OCI-M2 (cell line): ENCODE results near the gene VDAC2.
"Not testable (repeated sequence)": the region's sequence is repeated elsewhere in the genome, so short reads cannot be mapped to it uniquely, and the experiment has no call there.

Source experiments
- DNase-seq: peaks from one replicate; lab custom pipeline; 2025; ENCODE audit not compliant: unreplicated experiment; lab: John Stamatoyannopoulos, UW

VDAC2 gene, protein sequence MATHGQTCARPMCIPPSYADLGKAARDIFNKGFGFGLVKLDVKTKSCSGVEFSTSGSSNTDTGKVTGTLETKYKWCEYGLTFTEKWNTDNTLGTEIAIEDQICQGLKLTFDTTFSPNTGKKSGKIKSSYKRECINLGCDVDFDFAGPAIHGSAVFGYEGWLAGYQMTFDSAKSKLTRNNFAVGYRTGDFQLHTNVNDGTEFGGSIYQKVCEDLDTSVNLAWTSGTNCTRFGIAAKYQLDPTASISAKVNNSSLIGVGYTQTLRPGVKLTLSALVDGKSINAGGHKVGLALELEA

DNA sequence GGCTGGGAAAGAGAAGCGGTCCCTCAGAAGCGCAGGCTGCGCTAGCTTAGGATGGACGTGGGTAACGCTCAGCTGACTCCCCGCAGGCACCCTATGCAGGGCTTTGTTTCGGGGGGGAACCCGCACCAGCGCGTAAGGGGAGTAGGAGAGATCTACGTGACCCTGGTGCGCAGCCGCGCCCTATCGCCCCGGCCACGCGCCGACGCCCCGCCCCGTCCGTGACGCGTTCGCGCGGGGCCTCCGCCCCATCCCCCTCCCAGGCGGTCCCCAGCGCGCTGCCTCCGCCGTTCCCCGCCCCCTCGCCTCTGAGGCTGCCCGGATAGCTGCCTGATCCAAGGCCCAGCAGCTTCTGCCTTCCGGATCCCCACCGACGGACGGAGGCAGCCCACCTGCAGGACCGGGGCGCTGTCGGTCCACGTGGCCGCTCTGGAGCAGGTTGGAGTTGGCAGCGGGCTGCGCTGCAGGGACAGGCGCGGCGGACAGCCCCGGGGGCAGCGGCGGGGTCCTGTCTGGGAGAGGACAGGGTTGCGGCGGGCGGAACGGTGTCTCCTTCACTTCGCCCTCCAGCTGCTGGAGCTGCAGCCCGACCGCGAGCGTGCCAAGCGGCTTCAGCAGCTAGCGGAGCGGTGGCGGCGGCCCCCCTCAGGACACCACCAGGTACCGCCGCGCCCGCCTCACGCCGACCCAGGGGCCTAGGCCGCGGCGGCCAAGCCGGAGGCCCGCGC, at the start of gene VDAC2:
Gene VDAC2 (plus strand): TSS at position 515 of the 725 bp plus-strand sequence. CDS start 363 bp downstream, outside the sequence.
- peak; percentile 69 for DNase-seq

DNA sequence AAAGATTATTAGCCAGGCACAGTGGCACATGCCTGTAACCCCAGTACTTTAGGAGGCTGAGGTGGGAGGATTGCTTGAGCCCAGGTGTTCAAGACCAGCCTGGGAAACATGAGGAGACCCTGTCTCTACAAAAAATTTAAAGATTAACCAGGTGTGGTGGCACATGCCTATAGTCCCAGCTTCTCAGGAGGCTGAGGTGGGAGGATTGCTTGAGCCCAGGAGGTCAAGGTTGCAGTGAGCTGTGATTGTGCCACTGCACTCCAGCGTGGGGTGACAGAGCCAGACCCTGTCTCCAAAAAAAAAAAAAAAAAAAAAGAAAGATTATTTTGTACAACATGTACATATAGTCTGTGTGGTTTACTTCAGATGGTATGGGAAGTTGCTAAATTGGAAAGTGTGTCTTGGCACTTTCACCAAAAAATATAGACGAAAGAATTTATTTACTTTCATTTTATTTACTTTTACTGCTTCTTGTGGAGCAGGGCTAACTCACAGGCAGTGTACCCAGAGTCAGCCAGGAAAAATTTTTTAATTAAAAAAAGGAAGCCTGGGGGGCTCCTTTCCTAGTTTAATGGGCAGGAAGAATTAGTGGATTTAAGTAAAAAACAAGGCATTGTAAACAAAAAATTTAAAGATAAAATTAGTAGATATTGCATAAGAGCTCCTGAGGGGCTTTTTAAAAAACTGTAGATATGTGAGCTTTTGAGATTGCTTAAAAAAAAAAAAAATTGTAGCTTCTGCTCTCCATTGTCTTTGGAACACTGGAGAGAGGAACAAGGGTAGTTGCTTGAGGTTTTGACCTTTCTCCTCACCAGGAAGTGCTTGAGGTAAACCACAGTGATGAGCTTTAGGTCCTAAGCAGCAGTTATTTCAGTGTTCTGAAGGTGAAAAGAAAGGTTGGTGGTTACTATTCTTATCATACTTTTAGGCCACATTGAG, 44.6 kb upstream of the VDAC2 start:
- no peak for DNase-seq

DNA sequence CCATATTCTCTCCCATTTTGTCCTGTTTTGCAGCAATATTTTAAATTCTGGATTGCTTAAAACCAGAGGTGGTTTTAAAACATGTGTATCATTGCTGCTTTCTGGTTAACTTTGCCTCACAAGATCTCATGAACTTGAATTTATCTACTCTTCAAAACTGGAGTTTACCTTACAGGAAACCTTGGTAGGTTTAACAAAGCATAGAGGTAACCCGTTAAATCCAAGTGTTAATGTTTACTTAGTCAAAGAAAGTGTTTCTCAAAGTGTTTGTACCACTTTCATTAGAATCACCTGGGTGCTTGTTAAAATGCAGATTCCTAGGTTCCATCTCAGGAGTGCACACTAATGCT, 44.0 kb upstream of the VDAC2 start:
- DNase-seq: no peak

DNA sequence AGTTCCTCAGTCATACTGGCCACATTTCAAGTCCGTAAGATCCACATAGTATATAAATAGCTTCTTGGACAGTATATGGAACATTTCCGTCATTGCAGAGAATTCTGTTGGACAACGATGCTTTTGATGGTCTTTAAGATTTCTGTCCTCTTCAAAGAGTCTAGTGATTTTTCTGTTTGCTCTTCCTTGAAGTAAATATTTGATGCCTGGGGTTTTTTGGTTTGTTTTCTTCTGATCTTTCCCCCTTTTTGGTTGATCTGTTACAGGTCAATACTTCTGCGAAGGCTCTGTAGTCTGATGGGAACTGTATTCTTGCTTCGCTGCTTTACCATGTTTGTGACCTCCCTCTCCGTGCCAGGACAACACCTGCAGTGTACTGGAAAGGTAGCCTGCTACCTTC, 42.3 kb upstream of the VDAC2 start:
- no peak for DNase-seq

DNA sequence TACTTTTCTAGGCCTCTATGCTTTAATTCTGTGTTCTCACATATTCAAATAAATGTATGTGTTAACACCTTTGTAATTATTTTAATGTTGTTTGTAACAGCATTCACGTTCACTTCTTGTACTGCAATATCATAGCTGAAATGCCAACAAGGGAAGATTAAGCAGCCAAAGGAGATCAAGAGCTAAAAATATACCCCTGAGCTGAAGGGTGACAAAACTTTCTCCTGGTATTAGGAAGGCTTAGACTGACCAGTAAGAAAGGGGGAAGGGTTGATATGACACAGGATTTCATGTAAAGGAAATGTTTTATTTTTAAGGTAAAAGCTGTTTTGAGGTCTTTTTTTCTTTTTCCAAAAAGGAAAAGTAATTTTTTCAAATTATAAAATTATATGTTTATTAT, 40.4 kb upstream of the VDAC2 start:
- no peak for DNase-seq

DNA sequence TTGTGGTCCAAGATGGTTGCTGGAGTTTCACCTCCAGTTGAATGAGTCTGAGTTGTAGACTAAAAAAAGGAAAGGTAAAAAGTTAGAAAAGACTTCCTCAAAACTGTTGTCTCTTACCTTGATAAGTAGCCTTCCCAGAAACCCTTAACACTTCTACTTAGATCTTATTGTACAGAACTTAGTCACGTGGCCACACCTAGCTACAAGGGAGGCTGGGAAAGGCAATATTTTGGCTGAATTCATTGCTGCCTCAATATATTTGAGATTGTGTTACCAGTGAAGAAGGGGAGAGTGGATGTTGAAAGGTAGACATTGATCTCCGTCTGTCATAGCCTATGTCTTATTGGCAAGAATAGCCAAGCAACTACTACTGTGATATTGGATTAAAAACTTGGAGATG, 35.5 kb upstream of the VDAC2 start:
- no peak for DNase-seq

DNA sequence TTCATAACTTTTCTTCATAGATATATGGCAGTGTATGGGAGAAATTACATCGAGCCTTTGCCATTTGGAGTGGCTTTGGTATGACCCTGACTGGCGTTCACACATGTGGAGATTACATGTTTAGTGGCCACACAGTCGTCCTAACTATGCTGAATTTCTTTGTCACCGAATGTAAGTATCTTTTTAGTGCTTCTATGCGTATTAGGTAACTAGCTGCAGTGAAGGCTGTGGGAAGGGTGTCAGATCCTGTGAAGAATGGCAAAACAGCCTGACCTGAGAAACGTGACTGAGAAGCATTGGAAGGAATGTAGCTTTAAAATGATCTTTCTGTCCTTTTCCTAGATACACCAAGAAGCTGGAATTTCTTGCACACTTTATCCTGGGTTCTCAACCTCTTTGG, 34.5 kb upstream of the VDAC2 start:
- DNase-seq: no peak

DNA sequence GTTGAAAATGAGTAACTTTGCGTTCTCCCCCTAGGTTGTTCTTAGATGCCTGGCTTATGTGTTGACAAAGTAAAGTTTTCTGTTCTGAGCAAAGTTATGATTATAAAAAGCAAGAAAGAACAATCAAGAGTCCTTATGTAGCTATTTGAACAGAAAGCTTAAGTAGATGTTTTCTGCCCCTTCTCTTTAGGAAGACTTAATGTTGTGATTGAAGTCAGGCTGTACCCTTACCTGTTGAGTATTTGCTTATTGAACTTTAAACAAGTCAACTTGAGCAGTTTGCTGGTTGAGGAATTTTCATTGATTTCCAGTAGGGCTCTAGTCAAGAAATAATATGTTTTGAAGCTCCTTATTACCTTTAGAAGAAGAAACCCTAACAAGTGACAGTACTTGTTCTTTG, 33.9 kb upstream of the VDAC2 start:
- no peak for DNase-seq

DNA sequence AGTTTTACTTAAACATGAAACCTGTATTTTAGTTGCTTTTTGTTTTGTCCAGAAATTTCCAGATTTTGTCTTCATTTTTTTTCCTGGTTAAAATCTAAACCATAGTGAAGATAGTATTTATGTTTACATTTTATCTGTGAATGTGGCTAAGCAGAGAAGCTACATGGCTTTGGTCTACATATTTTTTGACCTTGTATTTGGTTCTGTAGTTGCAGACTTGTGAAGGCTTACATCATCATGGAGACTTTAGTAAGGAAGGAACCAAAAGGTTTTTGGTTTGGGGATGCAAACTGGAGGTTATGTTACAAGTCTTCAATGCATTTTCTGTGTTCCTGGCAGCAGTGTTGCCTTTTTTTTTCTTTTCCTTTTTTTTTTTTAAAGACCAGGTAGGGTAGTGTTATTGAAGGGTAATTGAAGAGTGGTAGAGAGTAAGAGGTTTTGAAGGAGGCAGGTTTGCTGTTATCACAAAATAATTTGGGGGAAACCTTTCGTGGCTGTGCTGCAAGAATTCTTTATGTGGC, 30.9 kb upstream of the VDAC2 start:
- DNase-seq: no peak

DNA sequence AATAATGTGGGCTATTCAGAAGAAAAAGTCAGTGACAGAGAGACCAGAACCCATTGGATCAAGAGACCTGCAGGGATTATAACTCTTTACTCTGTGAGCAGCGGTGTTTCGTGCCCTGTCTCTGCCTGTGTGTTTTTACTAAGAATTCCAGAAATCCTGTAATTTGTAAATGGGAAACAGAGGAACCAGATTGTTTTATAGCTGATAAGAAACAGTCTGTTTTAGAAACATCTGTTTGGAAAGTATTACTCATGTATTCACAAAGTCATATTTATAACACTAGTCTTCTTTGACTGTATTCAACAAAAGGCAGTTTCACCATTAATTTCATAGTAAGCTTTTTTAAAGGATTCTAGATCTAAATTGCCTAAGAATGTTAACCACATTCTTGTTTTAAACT, 30.0 kb upstream of the VDAC2 start:
- no peak for DNase-seq

DNA sequence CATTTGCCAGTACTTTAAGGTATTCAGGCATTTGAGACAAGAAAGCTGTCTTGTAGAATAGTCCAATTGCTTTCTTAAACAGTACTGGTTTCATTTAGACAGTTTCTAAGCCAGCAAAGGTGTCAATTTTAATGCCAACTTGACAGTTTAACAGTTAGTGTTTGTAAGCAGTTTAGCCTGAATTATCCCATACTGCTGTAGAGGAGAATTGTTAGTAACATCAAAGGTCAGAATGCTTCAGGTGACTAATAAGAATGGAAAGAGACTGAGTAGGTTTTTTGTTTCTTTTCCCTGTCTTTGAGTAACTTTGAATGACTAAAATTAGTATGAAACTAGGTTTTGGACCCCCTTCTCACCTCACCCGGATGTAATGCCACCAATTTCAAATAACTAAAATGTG, 29.5 kb upstream of the VDAC2 start:
- DNase-seq: no peak

DNA sequence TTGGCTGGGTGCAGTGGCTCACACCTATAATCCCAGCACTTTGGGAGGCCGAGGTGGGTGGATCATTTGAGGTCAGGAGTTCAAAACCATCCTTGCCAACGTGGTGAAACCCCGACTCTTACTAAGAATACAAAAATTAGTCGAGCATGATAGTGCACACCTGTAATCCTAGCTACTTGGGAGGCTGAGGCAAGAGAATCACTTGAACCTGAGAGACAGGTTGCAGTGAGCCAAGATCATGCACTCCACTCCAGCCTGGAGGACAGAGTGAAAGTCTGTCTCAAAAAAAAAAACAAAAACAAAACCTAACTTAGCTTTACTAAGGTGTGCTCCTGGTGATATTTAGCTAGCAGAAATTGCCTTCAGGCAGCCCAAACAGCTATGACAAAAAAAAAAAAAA, 24.3 kb upstream of the VDAC2 start:
- no peak for DNase-seq

DNA sequence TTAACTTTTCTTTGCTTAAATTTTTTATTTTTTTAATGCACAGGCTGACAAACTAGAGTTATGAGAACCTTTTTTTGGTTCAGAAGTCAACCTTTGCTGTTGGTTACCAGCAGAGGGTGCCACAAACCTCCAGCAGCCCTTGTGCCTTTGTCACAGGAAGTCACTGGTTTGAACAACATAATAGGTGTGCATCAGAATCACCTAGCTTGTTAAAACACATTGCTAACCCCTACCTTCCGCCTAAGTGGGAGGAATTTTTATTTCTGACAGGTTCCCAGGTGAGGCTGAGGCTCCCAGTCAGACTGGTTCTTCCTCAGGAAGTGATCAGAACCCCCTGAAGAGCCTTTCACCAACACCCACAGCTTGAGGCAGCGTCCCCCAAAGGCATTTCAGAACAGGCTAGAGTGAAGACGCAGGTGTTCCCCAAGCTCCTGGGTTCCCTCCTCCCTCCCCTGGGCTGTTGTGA, 22.6 kb upstream of the VDAC2 start:
- DNase-seq: peak; percentile 8

DNA sequence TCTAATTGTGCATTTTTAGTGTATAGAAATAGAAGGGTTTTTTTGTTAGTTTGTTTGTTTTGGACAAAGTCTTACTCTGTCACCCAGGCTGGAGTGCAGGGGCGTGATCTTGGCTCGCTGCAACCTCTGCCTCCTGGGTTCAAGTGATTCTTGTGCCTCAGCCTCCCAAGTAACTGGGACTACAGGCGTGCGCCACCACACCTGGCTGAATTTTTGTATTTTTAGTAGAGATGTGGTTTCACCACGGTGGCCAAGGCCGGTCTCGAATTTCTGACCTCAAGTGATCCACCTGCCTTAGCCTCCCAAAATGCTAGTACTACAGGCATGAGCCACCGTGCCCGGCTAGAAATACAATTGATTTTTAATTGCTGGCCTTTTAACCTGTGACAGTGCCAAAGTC, 22.1 kb upstream of the VDAC2 start:
- DNase-seq: not testable (repeated sequence)

DNA sequence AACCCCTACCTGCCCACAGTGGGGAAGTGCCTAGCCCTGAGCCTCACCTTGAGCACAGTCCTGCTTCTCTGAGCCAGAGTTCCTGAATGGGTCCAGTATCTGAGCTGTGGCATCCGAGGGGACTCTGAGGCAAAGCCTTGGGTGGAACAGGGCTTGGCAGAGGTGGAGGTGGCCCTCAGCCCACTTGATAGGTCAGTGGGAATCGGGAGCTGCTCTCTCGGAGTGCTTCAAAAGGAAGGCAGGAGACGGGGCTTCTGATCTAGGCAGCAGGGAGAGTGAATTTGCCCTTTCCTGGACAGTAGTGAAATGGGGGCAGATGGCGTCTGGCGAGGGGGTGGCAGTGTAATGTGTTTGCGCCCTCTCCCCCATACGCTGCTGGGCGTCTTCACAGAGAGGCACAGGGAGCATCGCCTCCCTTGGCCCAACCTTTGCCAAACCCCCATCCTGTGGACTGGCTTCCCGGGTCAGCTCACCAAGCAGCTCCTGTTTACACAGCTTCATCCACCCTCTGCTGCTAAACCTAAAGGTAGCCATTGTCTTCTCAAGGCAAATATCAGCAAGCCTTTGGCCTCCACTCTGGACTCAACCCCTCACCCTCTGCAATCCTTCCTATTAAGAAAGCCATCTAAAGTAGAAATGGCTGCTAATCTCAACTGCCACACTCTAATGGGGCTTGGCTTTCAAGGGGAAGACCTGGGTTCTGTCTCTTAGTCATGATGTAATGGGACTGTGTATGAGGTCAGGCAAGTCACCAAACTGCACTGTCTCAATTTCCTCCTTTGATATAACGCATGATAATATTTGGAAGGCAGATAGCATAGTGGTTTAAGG, 21.1 kb upstream of the VDAC2 start:
- no peak for DNase-seq

DNA sequence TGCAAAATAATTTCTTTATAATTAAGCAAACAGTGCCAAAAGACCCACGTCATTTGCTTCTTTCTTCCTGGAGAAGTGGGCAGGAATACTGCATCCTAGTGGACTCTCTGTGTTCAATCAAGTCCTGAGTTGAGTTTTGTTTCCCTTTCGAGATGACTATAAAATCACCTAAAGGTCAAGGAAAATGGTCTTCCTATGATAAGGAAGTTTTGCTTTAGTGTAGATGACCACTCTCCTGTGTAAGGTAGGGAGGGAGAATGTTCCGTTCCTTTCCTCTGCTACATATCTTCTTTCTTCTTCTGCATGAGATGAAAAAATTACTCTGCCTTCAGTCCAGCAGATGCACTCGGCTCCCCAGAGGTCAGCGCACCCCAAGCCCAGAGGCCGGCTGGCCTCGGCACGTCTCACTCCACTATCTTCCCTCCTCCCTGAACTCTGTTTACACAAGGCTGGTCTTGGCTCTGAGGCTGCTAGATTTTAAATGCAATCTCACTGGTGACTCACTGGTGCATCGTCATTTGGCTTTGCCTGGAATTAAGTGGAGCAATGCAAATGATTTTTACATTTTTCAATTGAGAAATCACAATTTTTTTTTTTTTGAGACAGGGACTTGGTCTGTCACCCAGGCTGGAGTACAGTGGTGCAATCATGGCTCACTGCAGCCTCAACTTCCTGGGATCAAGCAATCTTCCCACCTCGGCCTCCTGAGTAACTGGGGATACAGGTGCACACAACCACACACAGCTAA, 18.6 kb upstream of the VDAC2 start:
- DNase-seq: no peak

DNA sequence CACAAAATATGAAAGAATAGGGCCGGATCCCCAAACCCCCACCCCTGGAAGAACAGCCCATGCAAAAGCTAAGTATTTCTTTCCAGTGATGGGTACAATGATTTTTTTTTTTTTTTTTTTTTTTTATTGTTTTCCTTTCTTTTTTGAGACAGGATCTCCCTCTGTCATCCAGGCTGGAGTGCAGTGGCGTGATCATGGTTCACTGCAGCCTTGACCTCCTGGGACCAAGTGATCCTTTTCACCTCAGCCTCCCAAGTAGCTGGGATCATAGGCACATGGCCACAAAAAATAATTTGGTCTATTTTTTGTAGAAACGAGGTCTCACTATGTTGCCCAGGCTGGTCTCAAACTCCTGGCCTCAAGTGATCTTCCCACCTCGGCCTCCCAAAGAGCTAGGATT, 16.0 kb upstream of the VDAC2 start:
- DNase-seq: not testable (repeated sequence)

DNA sequence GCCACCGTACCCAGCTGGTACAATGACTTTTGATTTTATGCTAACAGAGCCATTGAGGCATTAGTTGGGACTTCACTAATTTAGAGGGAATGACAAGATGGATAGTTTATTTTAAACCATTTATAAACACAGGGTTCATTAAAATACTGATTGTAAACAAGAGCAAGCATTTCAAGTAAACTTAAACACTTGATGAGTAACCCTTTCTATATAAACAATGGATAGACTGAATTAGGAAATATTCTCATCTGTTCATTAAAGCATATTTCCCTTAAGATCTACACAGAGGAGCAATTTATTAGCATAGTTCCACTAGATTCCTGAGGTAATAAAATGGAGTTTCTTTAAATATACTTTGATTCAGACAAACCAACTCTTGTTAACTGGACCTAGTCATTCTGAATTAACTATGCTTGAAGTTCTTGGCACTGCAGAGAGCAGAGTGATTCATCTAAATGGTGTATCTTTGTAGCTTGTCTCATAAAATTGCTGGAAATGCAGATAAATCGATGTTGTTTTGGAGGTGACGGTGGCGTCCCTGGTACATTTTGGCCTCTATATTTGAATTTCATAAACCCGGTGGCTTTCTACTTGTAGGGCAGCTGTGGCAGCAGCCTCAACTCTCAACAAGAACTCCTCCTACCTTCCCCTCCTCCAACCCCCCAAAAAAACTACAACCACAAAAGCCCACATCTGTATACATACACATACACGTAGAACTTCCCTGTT, 15.4 kb upstream of the VDAC2 start:
- DNase-seq: no peak

DNA sequence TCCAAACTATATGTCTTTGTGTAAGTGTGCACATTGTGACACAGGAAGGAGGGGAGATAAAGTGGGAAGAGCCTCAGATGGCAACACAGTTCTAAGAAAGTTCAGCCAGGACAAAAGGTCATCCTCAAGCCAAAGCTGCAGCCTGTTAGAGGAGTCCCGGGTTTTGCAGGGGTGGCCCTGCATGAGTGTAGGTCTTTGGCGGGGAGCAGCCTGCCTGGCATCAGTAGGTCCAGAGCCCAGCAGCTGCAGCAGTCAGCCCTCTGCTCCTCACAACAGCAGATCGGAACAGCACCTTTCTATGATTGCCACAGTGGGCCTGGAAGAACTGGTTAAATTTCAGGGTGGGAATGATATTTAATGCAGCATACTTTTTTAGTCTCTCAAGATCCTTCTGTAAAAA, 13.5 kb upstream of the VDAC2 start:
- no peak for DNase-seq
